GM12878 (cell line): Measurements from ENCODE around the gene THAP5. TPM values are rescaled to one million over a fixed set of nuclear protein-coding genes. Genes with fewer than 3 reads are reported as not detected.
"Not testable (repeated sequence)": the region's sequence is repeated elsewhere in the genome, so short reads cannot be mapped to it uniquely, and the experiment has no call there.

ENCODE experiments used
- ATAC-seq: fragments of 200-7000 bp; cut with Tn5 transposase; 3 replicates; pipeline ENCODE4 v1.9.1; 2020; ENCODE audit warnings: mild to moderate bottlenecking, moderate library complexity
- BruUV-seq: library from RNA; stranded (reverse); fragments of 400-500 nt; replicated peaks from 2 replicates; lab custom pipeline; 2021; lab: Mats Ljungman, UMichigan
- CTCF ChIA-PET: fragments of 300-600 bp; sonication (Branson Sonifier 250); formaldehyde crosslinking; extraction: SDS; loops from one replicate; lab custom pipeline; 2021; ENCODE audit warnings: inconsistent platforms; lab: Yijun Ruan, JAX
- POLR2A ChIA-PET: fragments of 350-600 bp; formaldehyde crosslinking; extraction: SDS; loops from one replicate; lab custom pipeline; 2021; ENCODE audit warnings: inconsistent platforms; lab: Charles Lee
- RAD21 ChIA-PET: fragments of 300-600 bp; sonication (Branson Sonifier 250); formaldehyde crosslinking; loops from one replicate; lab custom pipeline; 2023; ENCODE audit warnings: antibody characterized with exemption; ENCODE audit not compliant: unreplicated experiment; lab: Charles Lee
- SMC1A ChIA-PET: fragments of 300-600 bp; sonication (Branson Sonifier 250); formaldehyde crosslinking; loops from one replicate; lab custom pipeline; 2023; ENCODE audit not compliant: unreplicated experiment, uncharacterized antibody; lab: Charles Lee
- DNase-seq: peaks from one replicate; pipeline ENCODE4 v3.0.0-alpha.2; 2011; ENCODE audit warnings: low read depth, low spot score
- FAIRE-seq: peaks from 3 replicates; lab custom pipeline; 2011; peaks lifted over from hg19 to GRCh38; lab: Jason Lieb, UNC
- H2AFZ ChIP-seq: 2 replicates; pipeline ENCODE4 v1.6.0; 2011; ENCODE audit warnings: low read depth, low read length, control low read depth; ENCODE audit not compliant: control insufficient read depth
- H3K27ac ChIP-seq: 2 replicates; pipeline ENCODE4 v1.5.1; 2011; ENCODE audit warnings: control low read depth; ENCODE audit not compliant: control insufficient read depth, insufficient read depth
- H3K27me3 ChIP-seq, 2 experiments: replicated peaks in 1 of 2; 2 replicates each; pipeline versions ENCODE4 v1.6.0 to v1.6.1; 2011; ENCODE audit warnings: low read length in 1 of 2; ENCODE audit not compliant: control insufficient read depth in 2 of 2, insufficient read depth in 2 of 2
- H3K36me3 ChIP-seq, 2 experiments: 2 replicates each; pipeline ENCODE4 v1.5.1; 2011; ENCODE audit warnings: low read length in 1 of 2; ENCODE audit not compliant: control insufficient read depth in 2 of 2, insufficient read depth in 2 of 2
- H3K4me1 ChIP-seq: 2 replicates; pipeline ENCODE4 v1.6.1; 2011; ENCODE audit warnings: mild to moderate bottlenecking, low read length, moderate library complexity, mixed read lengths; ENCODE audit not compliant: control insufficient read depth, insufficient read depth
- H3K4me2 ChIP-seq: 2 replicates; pipeline ENCODE4 v1.6.0; 2011; ENCODE audit warnings: control low read depth; ENCODE audit not compliant: control insufficient read depth, insufficient read depth
- H3K4me3 ChIP-seq: fragments of 200-600 bp; sonication (generic); 2 replicates; pipeline ENCODE4 v1.5.1; 2016
- H3K79me2 ChIP-seq: 2 replicates; pipeline ENCODE4 v1.6.0; 2011; ENCODE audit warnings: low read length; ENCODE audit not compliant: control insufficient read depth, insufficient read depth
- H3K9ac ChIP-seq: 2 replicates; pipeline ENCODE4 v1.8.0; 2011; ENCODE audit warnings: low read length, control low read depth, mixed read lengths; ENCODE audit not compliant: control insufficient read depth, insufficient read depth
- H3K9me3 ChIP-seq: replicated peaks from 3 replicates; pipeline ENCODE4 v1.5.1; 2011; ENCODE audit warnings: mild to moderate bottlenecking, low read length; ENCODE audit not compliant: control insufficient read depth, insufficient read depth
- H4K20me1 ChIP-seq: 2 replicates; pipeline ENCODE4 v1.6.0; 2011; ENCODE audit not compliant: control insufficient read depth, insufficient read depth
- CUX1 ChIP-seq: IDR thresholded peaks from 2 replicates; pipeline ENCODE4 v1.6.1; 2012; ENCODE audit warnings: improper control_type of control experiment, low read depth, low read length; ENCODE audit not compliant: insufficient replicate concordance
- RAD51 ChIP-seq: fragments of 450-650 bp; IDR thresholded peaks from 2 replicates; pipeline ENCODE4 v1.6.1; 2016; ENCODE audit warnings: moderate library complexity, mild to moderate bottlenecking, inconsistent platforms
- WGBS: methylation state at CpG from one replicate; pipeline ENCODE4 v1.1.6; 2016; ENCODE audit warnings: low lambda C conversion rate; ENCODE audit not compliant: insufficient replicate concordance, insufficient coverage; ENCODE audit errors: missing lambda C conversion rate; 5-methylcytosine and 5-hydroxymethylcytosine counted together
- in situ Hi-C: fragments of 300-500 bp; cut with MboI; formaldehyde crosslinking; loops from 9 replicates; pipeline ENCODE4 v1.14.3; 2018; ENCODE audit warnings: mixed read lengths
- intact Hi-C: fragments of 100-400 bp; cut with micrococcal nuclease; formaldehyde crosslinking; loops from one replicate; pipeline ENCODE4 v1.14.2; 2022; ENCODE audit not compliant: unreplicated experiment
- polyA plus RNA-seq, 11 experiments: library from polyadenylated mRNA; depleted of rRNA in 4 of 11; unstranded in 6 of 11; stranded (reverse) in 5 of 11; fragments of >200 nt; fragmentation: Nextera tagmentation in 4 of 11; fragmentation: Illumina TruSeq in 1 of 11; extraction: Ambion mirVana in 4 of 11; extraction: Trizol in 1 of 11; gene quantifications; 1 replicate in 1 of 11; 2 replicates in 10 of 11; pipeline versions ENCODE4 v1.2.1 to v1.2.3, GENCODE V29; 2011 to 2016; ENCODE audit warnings: inconsistent platforms in 2 of 11, missing spikeins in 2 of 11, low read depth in 1 of 11
- total RNA-seq, 4 experiments: library from RNA; depleted of rRNA in 3 of 4; stranded (reverse); fragments of >200 nt in 3 of 4; fragmentation: Illumina TruSeq in 1 of 4; extraction: Trizol in 1 of 4; gene quantifications; 2 replicates each; pipeline versions ENCODE4 v1.2.1 to v1.2.3, GENCODE V29; 2013 to 2021

THAP5 gene
- total and polyA plus RNA-seq, 10 of the 15 experiments (the other 5 are each of a cell fraction or from before 2014, with no cell fraction given) = 13.0 to 47.7 (median 24.2) TPM

DNA sequence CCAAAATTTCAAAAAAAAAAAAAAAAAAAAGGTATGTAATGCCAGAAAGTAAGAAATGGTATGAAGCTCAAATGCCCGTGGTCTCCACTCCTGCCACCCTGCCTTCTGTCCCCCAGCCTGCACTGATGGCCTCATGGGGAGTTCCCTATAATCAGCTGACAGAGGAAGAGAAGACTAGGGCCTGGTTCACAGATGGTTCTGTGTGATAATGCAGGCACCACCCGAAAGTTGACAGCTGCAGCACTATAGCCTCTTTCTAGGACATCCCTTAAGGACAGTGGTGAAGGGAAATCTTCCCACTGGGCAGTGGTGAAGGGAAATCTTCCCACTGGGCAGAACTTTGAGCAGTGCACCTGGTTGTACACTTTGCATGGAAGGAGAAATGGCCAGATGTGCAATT lies 31.3 kb downstream of the THAP5 start:
- 0% methylated on average over 2 of the region's 2 CpGs for WGBS
- BruUV-seq, CTCF ChIA-PET, in situ Hi-C loops, FAIRE-seq, H3K27ac ChIP-seq, H3K4me2 ChIP-seq, H3K27me3 ChIP-seq, H3K9me3 ChIP-seq, DNase-seq, H3K9ac ChIP-seq, H3K79me2 ChIP-seq, H4K20me1 ChIP-seq, intact Hi-C loops, ATAC-seq, H3K36me3 ChIP-seq, H3K4me1 ChIP-seq, H2AFZ ChIP-seq, H3K4me3 ChIP-seq: not testable (repeated sequence)
- ChIA-PET SMC1A (interaction anchor here (1.7 kb wide), 1 partner anchor 41 kb away, joined by 4 read pairs; no protein-coding TSS in a partner anchor), POLR2A (interaction anchor here (0.6 to 1.0 kb wide), 3 partner anchors 10 to 652 kb away, joined by 3 read pairs; no protein-coding TSS in a partner anchor), RAD21 (interaction anchor here (0.6 kb wide), 1 partner anchor 437 kb away, joined by 3 read pairs; no protein-coding TSS in a partner anchor)
- TF ChIP-seq RAD51 = peak; percentile 35; the same call in 1 of the 2 replicates

- 60% methylated on average over 2 of the region's 2 CpGs for WGBS
These were observed 32.3 kb downstream of the THAP5 start for GRCh38 chr7:108537229-108537628.

More at GRCh38 chr7:108537229-108537628, 32.3 kb downstream of the THAP5 start:
- DNase-seq = no peak
- no peaks in the 10 kb centered on the region for H3K4me1 ChIP-seq
- H3K4me2 ChIP-seq = no peak overlapping the region
- no peaks in the 10 kb centered on the region for H3K79me2 ChIP-seq
- H3K4me3 ChIP-seq = no peak overlapping the region
- no peaks in the 10 kb centered on the region for H3K36me3 ChIP-seq
- BruUV-seq = no TSS peak
- SMC1A ChIA-PET = interaction anchor here (1.4 to 1.7 kb wide), 2 partner anchors 10 to 40 kb away, joined by 4 read pairs; no protein-coding TSS in a partner anchor
- no peak overlapping the region for H3K9ac ChIP-seq
- no peak for FAIRE-seq
- CTCF ChIA-PET = no interaction called here
- ATAC-seq = no peak
- TF ChIP-seq CUX1 = no peak
- TF ChIP-seq, all 136 proteins: peak for 0
- H3K27me3 ChIP-seq = no peaks in the 10 kb centered on the region
- H2AFZ ChIP-seq = no peak overlapping the region
- no peaks in the 10 kb centered on the region for H3K9me3 ChIP-seq
- in situ Hi-C loops (no loop called here), intact Hi-C loops (no loop called here)
- POLR2A ChIA-PET = interaction anchor here (0.7 kb wide), 1 partner anchor 33 kb away, joined by 3 read pairs; the partner anchor contains the start of genes DNAJB9 and THAP5
- RAD21 ChIA-PET = interaction anchor here (1.3 kb wide), 1 partner anchor 56 kb away, joined by 3 read pairs; no protein-coding TSS in a partner anchor
- H4K20me1 ChIP-seq = no peaks in the 10 kb centered on the region
- no peak overlapping the region for H3K27ac ChIP-seq
